ENCODE data around the gene POU3F1. TPM values are rescaled to one million over a fixed set of nuclear protein-coding genes. Genes with fewer than 3 reads are reported as not detected.

The POU3F1 gene
- total RNA-seq, 1 donor, result 0.27 TPM

Small RNAs within 50 kb of the gene (small RNA-seq; reads per million reads assigned to genes)
- gene MIR3659, result not detected

Other genes with a start within 250 kb of the POU3F1 start
- 6.5 TPM for gene C1orf122, start 239.0 kb downstream of the POU3F1 start, total RNA-seq
- 26.9 TPM for gene YRDC, start 238.6 kb downstream of the POU3F1 start, total RNA-seq
- 3.0 TPM for gene MTF1, start 187.2 kb downstream of the POU3F1 start, total RNA-seq
- 50.4 TPM for gene INPP5B, start 99.7 kb downstream of the POU3F1 start, total RNA-seq
- 26.9 TPM for gene SF3A3, start 56.8 kb downstream of the POU3F1 start, total RNA-seq
- gene FHL3, start 41.3 kb downstream of the POU3F1 start, total RNA-seq, result 63.0 TPM
- gene UTP11, start 34.1 kb downstream of the POU3F1 start, total RNA-seq, result 11.3 TPM

Data from hematopoietic multipotent progenitor cell (in vitro differentiated cells).